GM12892 (cell line): ENCODE results near the gene OSBPL8.

Experiments used
- POLR2A ChIP-seq: IDR thresholded peaks from 2 replicates; pipeline ENCODE4 v1.6.1; 2011; ENCODE audit warnings: low read depth, low read length, control low read depth
- POLR2AphosphoS5 ChIP-seq: IDR thresholded peaks from 2 replicates; pipeline ENCODE4 v1.6.1; 2011; ENCODE audit warnings: low read depth, low read length, control low read depth
- TAF1 ChIP-seq: IDR thresholded peaks from 2 replicates; pipeline ENCODE4 v1.6.1; 2011; ENCODE audit warnings: low read depth, mild to moderate bottlenecking, control low read depth, low read length, borderline replicate concordance

DNA sequence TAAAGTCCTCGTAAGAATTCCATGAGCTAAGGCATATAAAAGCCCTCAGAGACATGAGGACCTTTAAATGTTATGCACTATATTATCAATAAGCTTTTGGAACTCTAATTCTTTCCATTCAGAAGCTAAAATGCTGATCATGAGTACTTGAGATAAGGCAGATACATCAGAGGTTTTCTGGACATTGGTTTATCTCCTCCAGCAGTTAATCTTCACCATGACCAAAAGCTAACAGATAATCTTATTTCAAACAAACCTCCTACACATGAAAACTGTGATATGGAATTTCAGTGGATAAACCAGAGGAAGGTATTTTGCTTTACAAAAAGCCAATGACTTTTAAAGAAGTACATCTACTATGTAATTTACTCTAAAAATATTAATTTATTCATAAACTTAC is 113.5 kb downstream of the OSBPL8 start:
- no peak for TF ChIP-seq POLR2AphosphoS5
- TF ChIP-seq POLR2A: no peak
- TF ChIP-seq TAF1: no peak
